Fibroblast of peridontal ligament (primary cell): ENCODE measurements around the gene CCDC146.
"Not testable (repeated sequence)": the region's sequence is repeated elsewhere in the genome, so short reads cannot be mapped to it uniquely, and the experiment has no call there.

Experiments used
- DNase-seq: peaks from one replicate; pipeline ENCODE4 v3.0.0-alpha.2; 2010; ENCODE audit errors: extremely low read depth

CCDC146 gene

DNA sequence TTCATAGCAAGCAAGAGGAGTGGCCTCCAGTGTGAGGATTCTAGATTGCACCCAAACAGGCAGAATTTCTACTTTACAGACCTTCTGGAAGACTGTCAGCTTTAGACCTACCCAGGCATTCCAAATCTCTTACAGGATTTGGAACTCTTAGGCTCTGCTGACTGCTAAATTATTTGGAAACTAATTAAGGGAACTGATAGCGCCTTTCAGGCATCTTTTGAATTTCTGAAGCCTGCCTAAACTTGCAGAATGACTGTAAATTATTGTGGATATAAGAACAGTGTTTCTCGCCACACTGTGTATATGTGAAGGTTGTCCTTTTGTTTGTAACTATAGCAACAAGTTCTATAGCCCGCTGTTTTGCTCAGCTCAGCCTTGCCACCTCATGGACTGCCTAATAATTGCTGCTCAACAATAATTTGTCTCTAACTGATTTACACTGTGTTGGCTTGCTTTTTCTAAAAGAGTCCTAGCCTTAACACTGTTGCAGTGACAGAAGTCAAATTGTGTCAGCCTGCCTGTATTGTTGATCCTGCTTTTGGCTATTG is 32.6 kb downstream of the CCDC146 start:
- DNase-seq, result not testable (repeated sequence)

DNA sequence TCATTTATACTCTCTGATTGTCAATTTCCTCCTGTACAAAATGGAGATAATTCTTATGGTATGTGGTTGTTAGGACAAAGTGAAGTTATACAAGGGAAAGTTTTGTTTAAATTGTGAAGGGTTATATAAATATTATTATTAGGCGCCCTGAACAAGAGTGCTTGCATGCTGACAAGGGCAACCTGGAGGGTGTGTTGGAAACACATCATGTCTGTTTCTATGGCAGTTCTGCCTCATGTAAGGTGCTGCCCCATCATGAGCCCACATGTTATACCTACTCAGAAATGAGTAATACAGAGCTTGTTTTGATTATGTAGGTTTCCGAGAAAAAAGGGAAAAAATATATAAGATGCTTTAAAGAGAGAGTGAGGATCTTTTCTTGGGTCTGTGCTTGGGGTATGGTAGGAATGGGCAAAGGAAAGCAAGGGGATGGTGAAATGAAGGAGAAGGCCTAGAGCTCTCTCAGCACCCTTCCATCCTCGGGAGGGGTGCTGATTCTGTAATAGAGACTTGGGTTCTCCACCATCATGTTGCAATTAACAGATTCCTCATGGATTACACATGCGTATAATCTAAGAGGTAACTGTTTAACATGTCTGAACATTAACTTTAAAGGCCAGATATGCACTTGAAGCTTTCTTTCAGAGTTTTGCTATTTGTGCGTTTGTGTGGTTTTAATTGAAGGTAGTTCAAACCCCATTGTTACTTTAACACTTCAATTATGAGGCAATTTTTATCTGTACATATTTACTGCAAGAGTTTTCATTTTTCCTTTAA is 33.4 kb downstream of the CCDC146 start:
- peak; percentile 26 for DNase-seq

DNA sequence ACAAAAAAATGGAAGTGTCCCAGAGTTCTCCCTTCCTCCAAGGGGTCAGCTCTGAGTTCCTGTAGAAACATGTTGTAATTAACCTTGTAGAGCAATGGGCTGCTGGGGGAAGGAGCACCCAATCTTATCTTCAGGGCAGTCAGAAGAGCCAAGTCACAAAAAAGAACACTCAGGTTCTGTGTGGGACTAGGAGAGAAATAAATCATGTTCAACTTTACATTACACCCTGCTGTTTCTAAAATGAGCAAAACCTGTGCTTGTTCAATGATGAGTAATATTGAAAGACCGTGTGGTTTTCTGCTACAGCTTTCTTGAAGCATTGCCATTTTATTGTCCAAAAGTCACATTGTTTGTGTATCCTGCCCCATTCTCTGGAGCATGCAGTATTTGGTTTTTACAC is 34.6 kb downstream of the CCDC146 start:
- not testable (repeated sequence) for DNase-seq

DNA sequence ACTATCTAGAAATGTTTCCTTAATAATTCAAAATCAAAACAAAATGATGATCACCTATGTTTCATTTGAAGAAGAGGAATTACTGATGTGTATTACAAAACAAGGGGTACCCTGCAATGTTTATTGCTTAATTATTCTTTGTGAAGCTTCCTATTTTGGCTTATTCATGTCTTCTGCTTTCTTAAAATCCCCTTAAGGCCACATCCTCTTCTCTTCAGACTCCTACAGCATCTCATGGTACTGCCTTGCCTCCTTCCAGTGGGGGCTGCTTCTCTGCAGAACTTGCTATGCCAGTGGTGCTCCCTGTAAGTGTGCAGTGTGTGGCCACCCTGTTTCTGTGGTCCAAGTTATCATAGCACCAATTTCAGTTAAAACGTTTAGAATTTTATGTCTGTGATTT is 35.0 kb downstream of the CCDC146 start:
- DNase-seq, result peak; percentile 9

DNA sequence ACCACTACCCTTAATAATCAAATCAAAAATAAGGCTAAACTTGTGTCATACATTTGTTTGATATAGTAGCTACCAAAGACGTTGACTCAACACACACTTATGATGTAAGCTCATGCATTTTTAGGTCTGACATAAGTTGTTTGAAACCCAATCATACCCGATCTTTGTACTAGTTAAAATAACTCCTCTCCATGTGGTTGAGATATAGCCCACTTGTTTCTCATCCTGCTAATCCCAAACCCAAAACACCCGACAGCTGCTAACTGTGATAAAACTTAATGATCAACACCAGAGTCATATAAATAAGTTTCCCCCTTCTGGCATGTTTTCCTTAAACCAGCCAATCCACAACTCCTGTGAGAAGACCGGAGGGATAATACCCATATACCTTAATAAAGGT is 48.7 kb downstream of the CCDC146 start:
- DNase-seq, result not testable (repeated sequence)

DNA sequence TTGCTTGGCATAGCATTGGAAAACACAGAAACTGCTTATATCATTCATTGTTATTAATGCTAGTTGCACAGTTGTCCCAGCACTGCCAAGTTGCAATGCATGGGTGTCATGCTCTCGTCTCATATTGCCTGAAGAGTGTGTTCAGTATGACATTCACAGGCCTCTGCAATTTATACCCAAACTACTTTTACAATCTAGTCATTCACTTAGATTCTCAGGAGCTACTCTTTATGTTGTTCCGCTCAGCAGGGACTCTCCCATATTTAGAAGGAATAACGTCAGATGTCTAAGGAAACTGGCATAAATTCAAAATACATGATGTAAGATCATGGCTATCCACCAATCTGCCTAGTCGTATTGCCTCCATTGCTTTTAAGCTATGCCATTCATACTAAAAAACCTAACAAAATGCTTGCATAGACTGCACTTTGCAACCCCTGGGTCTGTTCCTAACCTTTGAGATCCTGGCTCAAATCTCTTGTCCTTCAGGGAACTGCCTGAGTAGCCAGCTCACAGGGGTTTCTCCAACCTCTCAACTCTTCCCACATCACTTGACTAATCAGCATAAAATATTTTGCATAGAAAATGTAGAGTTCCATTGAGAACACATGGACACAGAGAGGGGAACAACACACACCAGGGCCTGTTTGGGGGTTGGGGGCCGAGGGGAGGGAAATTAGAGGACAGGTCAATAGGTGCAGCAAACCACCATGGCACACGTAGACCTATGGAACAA is 50.2 kb downstream of the CCDC146 start:
- DNase-seq, result not testable (repeated sequence)

DNA sequence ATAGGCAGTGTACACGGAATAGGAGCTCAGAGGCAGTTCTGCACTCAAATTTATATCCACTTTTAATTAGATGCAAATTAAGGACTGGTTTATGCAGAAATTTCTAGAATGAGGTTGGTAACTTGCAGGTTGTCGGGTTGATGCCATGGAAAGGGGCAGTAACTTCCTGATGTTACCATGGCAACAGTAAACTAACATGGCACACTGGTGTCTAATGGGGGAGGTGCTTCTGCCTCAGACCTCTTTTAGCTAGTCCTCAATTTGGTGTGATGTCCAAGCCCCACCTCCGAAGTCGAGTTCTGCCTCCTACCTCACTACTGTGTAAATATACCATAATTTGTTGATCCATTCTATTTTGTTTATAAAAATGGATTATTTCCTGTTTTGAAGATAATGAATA is 52.0 kb downstream of the CCDC146 start:
- not testable (repeated sequence) for DNase-seq

DNA sequence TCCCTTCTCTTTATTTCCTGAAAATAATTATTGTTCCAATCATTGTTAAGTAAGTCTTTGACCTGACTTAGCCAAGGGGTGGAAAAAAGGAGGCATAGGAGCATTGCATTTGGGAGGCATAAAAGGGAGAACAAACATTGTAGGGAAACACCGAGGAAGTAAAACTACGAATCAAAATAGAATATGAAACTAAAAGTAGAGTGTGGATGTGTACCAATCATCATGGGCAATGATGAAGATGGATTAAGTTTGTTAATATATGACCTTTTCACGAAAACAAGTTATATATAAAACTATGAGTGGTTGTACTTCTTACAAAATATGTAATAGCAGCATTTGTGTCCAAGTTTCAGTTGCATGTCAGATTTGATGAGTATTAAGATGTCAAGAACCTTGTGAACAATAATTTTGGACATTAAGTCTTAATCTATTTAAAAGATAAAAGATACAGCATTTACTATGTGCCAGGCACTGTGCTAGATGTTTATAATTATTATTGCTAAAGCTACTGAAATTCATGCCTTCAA is 52.9 kb downstream of the CCDC146 start:
- DNase-seq, result not testable (repeated sequence)

DNA sequence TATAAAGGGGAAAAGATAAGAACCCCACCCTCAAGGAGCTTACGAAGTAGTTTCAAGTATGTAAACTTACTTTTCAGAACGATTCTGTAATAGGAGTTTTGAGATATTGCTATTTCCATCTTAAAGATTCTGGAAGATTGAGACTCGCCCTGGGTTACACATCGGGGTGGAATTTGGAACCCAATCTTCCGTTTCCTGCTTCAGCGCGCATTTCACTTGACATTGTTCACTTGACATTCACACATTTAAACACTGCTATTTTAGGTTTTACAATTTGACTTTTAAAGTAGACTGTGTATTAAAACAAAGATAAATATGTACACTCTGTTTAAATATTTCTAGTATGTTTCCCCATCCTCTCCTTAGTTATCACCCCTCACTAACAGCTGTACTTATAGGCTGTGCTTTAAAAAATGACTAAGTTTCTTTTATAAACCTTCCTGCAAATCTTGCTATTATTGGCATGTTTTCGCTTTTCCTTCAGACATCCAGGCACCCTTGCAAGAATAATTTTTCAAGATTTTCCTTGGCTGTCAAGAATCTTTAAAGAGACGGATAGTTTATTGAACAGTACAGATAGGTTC is 55.0 kb downstream of the CCDC146 start:
- not testable (repeated sequence) for DNase-seq

DNA sequence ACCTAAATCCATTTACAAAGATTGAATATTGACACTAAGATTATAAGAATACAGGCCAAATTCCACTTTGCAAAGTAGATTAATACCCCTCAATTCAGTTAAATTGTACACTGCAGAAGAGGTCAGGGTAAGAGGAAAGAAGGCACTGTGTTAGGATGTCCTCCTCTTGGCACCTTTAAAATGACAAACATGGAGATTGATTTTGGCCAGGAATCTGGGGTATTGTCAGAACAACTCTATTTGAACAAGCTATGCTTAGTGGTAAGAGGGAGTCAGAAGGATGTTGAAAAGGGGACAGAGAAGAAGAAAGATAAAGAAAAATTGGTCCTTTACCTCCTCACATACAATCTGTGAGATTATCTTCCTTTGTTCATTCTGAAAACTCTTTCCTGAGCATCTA is 55.6 kb downstream of the CCDC146 start:
- not testable (repeated sequence) for DNase-seq

DNA sequence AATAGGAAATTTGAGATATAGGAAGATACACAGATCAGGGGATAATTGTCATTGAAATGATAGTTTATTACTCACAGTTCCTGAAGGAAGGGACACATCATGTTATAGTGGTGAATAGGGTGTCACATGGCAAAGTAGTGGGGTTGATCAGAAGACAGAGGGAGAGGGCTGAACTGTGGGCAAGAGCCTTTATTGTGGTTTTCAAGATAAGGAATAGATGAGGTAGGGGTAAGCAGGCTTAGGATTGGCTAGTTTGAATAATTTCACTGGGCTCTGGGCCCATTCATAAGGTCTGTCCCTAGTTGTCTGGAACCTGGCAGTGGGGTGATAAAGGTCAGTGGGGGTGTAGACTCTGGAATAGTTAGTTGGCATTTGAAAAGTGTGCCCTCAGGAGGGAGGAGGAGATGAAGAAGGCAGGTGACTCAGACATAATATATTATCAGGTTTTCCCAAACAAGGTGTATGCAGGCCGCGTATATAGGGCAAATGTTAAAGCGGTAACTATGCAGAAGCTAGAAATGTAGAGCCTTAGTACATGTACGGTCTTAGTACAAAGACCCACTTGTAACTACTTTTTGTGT is 58.7 kb downstream of the CCDC146 start:
- no peak for DNase-seq

DNA sequence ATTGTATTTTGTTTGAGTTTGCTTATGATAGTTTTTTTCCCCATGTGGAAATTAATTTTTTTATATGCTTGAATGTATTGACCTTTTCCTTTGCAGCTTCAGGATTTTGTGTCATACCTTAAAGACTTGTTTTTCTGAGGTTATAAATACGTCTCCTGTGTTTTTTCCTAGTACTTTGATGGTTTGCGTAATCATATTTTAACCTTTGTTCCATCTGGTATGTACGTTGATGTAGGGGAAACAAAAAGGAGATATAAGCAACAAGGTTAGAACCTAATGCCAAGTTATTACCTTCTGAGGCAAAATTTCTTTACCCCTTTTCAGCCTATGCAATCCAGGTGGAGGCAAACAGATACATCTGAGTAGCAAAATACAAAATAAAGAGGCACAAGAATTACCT is 59.3 kb downstream of the CCDC146 start:
- no peak for DNase-seq

DNA sequence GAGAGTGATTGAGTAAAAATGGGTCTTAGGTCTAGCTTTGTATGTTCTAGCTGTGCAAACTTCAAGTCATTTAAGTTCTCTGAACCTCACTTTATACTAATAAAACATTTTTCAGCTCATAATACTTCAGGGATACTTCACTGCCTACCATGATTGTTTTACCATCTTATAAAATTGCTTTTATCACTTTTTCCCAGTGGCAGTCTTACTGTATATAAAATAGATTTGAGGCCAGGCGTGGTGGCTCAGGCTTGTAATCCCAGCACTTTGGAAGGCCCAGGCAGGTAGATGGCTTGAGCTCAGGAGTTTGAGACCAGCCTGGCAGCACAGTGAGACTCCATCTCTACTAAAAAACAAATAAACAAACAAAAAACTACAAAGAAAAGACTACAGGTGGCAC is 59.8 kb downstream of the CCDC146 start:
- no peak for DNase-seq

DNA sequence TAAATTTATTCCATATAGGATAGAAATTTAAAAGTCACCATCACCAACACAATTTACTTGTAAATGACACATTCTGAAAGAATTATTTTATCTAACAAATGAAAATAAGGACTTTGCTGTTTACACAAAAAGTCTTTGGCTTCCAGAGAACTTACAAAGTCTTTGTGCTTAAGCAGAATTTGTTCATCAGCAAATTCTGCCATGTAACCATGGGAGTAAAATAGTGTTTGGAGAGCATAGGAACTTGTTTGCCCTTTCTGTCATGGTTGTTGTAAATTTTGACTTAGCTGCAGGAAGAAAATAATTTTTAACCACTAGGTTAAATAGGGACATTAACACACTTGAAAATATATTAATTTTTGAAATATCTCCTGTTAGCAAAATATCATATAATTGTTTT is 62.0 kb downstream of the CCDC146 start:
- DNase-seq, result no peak

DNA sequence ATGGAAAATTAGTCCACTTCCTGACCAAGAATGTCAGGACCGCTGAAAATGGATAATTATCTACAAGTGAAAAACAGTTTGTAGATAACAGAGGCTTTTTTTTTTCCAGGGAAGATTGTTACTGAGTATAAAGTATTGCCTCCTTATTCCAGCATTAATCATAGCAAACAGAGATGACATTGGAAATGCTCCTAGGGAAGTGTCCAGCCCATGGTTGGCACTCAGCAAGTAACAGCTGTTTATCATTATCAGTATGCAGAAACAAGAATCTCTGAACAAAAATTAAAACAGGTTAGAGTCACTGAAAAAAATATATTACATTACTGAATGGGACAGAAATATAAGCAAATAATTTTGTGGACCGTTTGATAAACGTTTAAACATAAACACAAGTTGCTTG is 62.6 kb downstream of the CCDC146 start:
- peak; percentile 71 for DNase-seq

DNA sequence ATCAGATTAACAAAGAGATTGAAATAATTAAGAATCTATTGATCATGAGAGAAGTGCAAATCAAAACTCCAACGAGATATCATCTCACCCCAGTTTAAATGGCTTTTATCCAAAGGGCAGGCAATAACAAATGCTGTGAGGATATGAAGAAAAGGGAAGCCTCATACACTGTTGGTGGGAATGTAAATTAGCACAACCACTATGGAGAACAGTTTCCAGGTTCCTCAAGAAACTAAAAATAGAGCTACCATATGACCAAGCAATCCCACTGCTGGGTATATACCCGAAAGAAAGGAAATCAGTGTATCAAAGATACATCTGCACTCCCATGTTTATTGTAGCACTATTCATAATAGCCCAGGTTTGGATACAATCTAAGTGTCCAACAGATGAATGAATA is 63.5 kb downstream of the CCDC146 start:
- DNase-seq, result no peak

DNA sequence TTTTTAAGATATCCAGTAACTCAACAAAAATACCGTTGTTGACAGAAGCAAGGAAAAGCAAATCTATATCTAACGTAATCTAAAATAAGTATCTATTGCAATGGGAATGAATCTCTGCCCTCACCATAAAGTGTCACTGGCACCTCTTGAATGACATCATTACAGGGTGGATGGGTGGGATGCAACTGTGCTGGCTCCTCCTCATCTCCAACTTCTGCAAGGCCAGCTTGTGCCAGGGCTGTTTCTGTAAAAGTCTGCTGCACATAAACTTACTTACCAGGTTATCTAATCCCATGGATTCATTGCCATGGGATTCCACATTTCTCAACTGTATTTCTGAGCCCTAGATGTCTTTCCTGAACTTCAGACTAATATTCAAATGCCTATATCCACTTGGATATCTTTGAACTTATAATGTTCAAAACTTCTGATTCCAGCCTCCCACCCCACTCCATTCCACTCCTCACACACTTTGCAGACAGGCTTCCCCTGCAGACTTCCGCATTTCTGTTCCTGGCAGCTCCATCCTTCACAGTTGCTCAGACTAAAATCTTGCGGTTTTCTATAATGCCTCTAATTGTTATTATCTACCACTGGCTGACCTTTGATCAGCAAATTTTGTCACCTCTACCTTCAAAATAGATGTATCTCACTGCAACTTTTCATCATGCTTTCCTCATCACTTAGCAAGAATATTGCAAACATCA is 66.5 kb downstream of the CCDC146 start:
- no peak for DNase-seq

DNA sequence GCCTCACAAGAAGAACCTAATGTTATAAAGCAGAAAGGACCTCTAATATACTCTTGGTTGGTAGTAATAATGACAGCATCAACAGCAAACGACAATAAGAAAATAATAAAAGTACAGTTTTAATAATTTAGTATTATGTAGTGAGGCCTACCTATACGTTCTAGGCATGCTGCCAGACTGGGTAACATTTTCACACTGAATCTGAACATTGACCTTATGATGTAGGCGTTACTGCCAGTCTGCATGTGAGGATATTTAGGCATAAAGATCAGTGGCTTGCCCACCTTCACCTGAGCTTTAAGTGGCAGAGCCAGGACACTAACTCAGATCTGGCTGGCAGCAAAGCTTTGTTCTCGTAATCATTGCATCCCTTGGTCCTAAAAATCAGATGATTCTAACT is 74.7 kb downstream of the CCDC146 start:
- no peak for DNase-seq

DNA sequence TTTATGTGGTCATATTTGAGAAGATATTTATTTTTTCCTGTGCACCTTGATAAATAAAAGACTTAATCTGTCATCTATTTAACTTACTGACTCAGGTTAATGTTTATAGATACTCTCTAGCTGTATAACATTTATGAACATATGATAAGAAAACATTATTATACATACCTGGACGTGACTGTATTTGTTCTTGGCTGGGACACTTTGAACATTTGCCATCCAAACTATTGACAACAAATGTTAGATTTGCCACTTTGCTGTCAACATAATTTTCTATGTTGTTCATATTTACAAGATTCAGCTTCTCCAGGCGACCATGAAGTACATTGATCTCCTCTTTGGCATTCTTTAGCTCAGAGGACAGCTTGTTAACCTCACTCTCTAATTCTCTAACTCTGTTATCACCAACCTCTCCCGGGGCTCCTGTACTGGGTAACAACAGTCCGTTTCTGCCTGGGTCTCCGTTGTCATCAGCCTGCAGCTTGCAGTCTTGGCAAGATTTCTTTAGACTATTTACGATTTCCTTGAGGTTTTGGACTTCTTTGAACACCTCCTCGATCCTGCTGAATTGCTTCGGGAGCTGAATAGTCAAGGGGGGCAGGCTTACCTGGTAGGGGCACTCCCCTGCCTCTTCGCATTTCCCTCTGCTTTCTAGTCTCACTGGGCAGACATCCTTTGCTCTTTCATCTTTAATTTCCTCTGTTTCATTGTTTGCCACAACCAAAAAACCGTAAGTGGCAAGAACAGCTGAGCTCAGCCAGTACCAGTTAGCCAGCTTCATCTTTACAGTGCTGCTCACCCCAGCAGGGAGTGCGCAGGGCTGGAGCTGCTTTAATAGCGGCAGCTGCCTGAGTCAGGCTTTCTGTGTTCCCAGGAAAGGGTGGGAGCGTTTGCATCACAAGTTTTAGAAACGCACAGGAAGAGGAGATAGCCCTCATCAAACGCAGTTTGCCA is 76.9 kb downstream of the CCDC146 start, which contains the start of gene FGL2:
Gene FGL2 (minus strand): TSS at position 807 of the 954 bp plus-strand sequence. CDS start 26 bp downstream, at position 781.
- DNase-seq, result peak; percentile 63

DNA sequence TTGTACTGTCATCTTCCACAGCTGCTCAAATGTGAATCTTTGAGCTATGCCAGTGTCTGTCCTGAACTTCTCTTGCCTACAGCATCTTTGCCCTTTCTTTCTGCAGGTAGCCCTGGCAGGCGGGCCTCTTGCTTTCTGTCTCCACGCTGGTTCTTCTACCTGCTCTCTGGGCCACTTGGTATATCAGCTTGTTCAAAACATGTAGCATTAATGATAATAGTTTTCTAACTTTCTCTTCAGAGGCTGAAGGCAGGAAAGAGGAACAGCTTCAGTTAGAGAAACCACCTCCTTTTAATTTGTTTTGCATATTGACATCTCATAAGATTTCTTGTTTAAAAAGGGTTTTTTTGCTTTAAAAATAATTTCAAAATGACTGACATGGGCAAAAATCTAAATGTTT is 78.1 kb downstream of the CCDC146 start:
- DNase-seq, result no peak
